ENCODE data around the gene SMIM1. TPM values are rescaled to one million over a fixed set of nuclear protein-coding genes. Genes with fewer than 3 reads are reported as not detected.

SMIM1 gene
- total RNA-seq, 1 experiment from 2014 or later = not detected

DNA sequence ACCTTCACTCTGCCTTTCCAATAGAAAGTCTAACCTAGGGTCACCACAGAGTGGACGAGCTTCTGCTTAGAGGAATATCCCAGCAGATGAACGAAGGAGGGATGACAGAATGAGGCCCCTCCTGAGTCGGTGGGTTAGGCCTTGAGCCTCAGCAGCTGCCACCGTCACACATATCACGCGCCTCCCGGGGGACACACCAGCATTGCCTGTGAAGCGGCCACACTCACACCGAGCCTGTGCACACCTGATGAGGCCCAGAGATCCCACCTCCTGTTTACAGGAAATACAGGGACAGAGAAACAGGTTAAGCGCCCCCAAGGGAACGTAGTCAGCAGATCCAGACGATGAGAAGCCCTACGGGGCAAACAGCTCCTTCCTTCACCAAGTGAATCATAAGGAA, 48.9 kb downstream of the SMIM1 start:
- DNase-seq (ENCODE audit: low read depth) = no peak

DNA sequence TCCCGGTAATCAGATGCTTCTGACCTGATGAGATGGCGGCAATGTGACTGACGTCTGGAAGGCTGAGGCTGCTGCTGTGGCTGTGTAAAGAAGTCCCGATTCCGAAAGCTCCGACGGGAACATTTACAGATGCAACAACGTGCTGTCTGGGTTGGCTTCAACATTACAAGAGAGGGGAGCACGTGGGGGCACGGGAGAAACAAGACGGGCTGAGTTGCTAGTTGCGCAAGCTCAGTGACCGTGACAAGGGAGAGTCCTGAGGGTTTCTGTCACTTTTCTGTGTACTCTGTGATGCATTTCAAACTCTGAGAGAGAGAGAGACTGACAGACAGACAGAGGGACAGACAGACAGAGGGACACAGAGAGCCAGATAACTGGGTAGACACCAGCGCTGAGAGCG, 49.4 kb downstream of the SMIM1 start:
- DNase-seq (ENCODE audit: low read depth) = no peak

DNA sequence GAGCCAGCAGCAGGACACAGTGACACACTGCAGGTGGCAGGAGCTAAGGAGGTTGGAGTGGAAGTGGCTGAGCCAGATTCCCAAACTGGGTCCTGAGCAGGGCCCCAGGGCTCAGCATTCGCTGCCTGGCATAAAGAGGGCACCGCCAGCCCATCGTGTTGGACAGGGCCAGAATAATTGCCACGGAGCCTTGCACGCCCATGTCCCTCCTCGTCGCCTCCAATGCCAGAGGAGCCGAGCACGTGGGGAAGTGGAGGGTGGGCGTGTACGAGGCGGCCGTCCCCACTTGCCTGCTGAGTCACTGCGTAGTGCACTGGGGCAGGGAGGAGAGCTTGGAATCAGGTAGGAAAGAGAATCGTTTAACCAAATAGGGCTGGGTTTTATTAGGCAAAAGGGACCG, 49.9 kb downstream of the SMIM1 start:
- DNase-seq (ENCODE audit: low read depth) = no peak

GRCh38 chr1:3824650-3825049, 52.1 kb downstream of the SMIM1 start:
- no peak for DNase-seq (ENCODE audit: low read depth)

DNA sequence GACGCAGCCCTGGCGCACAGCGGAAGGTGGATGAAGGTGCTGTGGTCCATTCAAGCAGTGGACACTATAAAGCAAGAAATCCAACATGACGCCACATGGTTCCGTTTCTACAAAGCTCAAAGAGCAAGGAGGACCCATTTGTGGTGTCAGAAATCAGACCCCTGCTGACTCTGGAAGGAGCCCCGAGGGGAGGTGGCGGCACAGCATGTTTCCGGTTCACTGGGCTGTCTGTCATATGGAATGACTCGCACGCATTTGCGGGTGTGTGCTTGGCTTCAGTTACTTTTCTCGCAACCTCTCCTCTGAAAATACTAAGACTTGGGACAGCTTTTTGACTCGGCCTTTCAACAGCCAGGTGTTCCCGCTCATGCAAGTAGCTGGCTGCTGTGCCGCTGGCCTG, 52.8 kb downstream of the SMIM1 start:
- DNase-seq (ENCODE audit: low read depth) = no peak

Other genes starting within 250 kb of the SMIM1 start
- 4.7 and 6.3 TPM in 2 replicates for gene MEGF6, start 161.2 kb upstream of the SMIM1 start, total RNA-seq (2014; rRNA removed; shearing (Covaris generic))
- 9.6 and 10.7 TPM in 2 replicates for gene TPRG1L, start 147.7 kb upstream of the SMIM1 start, total RNA-seq (2014; rRNA removed; shearing (Covaris generic))
- 17.6 and 21.1 TPM in 2 replicates for gene WRAP73, start 122.6 kb upstream of the SMIM1 start, total RNA-seq (2014; rRNA removed; shearing (Covaris generic))
- not detected in 2 replicates for gene TP73, start 120.2 kb upstream of the SMIM1 start, total RNA-seq (2014; rRNA removed; shearing (Covaris generic))
- gene CCDC27, start 20.3 kb upstream of the SMIM1 start, total RNA-seq (2014; rRNA removed; shearing (Covaris generic)) = not detected in 2 replicates
- 19.2 and 25.3 TPM in 2 replicates for gene LRRC47, start 23.7 kb downstream of the SMIM1 start, total RNA-seq (2014; rRNA removed; shearing (Covaris generic))
- 11.5 and 32.6 TPM in 2 replicates for gene CEP104, start 84.5 kb downstream of the SMIM1 start, total RNA-seq (2014; rRNA removed; shearing (Covaris generic))
- 4.4 and 9.4 TPM in 2 replicates for gene DFFB, start 84.7 kb downstream of the SMIM1 start, total RNA-seq (2014; rRNA removed; shearing (Covaris generic))
- gene C1orf174, start 127.5 kb downstream of the SMIM1 start, total RNA-seq (2014; rRNA removed; shearing (Covaris generic)) = 45.2 and 55.0 TPM in 2 replicates